GM12878 (cell line): ENCODE results near the gene MIER1. TPM values are rescaled to one million over a fixed set of nuclear protein-coding genes. Genes with fewer than 3 reads are reported as not detected.

ENCODE experiments used
- BMI1 ChIP-seq: fragments of 450-650 bp; IDR thresholded peaks from 2 replicates; pipeline ENCODE4 v1.6.1; 2016; ENCODE audit warnings: mild to moderate bottlenecking, moderate library complexity, borderline replicate concordance
- KLF5 ChIP-seq: fragments of 450-650 bp; IDR thresholded peaks from 2 replicates; pipeline ENCODE4 v1.6.1; 2014; ENCODE audit warnings: mild to moderate bottlenecking; ENCODE audit not compliant: partially characterized antibody
- MTA2 ChIP-seq: fragments of 450-650 bp; IDR thresholded peaks from 2 replicates; pipeline ENCODE4 v1.6.1; 2016; ENCODE audit warnings: low read depth, mild to moderate bottlenecking, moderate library complexity
- NFXL1 ChIP-seq: fragments of 450-650 bp; IDR thresholded peaks from 2 replicates; pipeline ENCODE4 v1.6.1; 2017; ENCODE audit warnings: antibody characterized with exemption, mild to moderate bottlenecking, borderline replicate concordance
- PML ChIP-seq: IDR thresholded peaks from 2 replicates; pipeline ENCODE4 v1.6.1; 2012; ENCODE audit warnings: low read length, inconsistent platforms
- POLR2AphosphoS2 ChIP-seq: IDR thresholded peaks from 2 replicates; pipeline ENCODE4 v1.6.1; 2011; ENCODE audit warnings: low read depth, mild to moderate bottlenecking, low read length, improper control_type of control experiment, moderate library complexity
- RCOR1 ChIP-seq: conservative IDR thresholded peaks from 2 replicates; pipeline ENCODE4 v1.6.1; 2012; ENCODE audit warnings: low read depth, low read length, improper control_type of control experiment
- SMAD1 ChIP-seq: fragments of 450-650 bp; IDR thresholded peaks from 2 replicates; pipeline ENCODE4 v1.6.1; 2018; ENCODE audit warnings: mild to moderate bottlenecking, low read depth; ENCODE audit not compliant: partially characterized antibody
- TBL1XR1 ChIP-seq: IDR thresholded peaks from 2 replicates; pipeline ENCODE4 v1.6.1; 2012; ENCODE audit warnings: low read depth, low read length, improper control_type of control experiment
- ZBED1 ChIP-seq: IDR thresholded peaks from 2 replicates; pipeline ENCODE4 v1.6.1; 2016; ENCODE audit warnings: borderline replicate concordance
- ZNF384 ChIP-seq: IDR thresholded peaks from 2 replicates; pipeline ENCODE4 v1.6.1; 2012; ENCODE audit warnings: low read depth, mild to moderate bottlenecking, low read length, improper control_type of control experiment, borderline replicate concordance
- ZNF622 ChIP-seq: fragments of 450-650 bp; IDR thresholded peaks from 2 replicates; pipeline ENCODE4 v1.6.1; 2017; ENCODE audit warnings: mild to moderate bottlenecking, inconsistent platforms
- ZSCAN29 ChIP-seq: fragments of 450-650 bp; IDR thresholded peaks from 2 replicates; pipeline ENCODE4 v1.6.1; 2017; ENCODE audit warnings: mild to moderate bottlenecking, moderate library complexity
- polyA plus RNA-seq, 11 experiments: library from polyadenylated mRNA; depleted of rRNA in 4 of 11; unstranded in 6 of 11; stranded (reverse) in 5 of 11; fragments of >200 nt; fragmentation: Nextera tagmentation in 4 of 11; fragmentation: Illumina TruSeq in 1 of 11; extraction: Ambion mirVana in 4 of 11; extraction: Trizol in 1 of 11; gene quantifications; 1 replicate in 1 of 11; 2 replicates in 10 of 11; pipeline versions ENCODE4 v1.2.1 to v1.2.3, GENCODE V29; 2011 to 2016; ENCODE audit warnings: inconsistent platforms in 2 of 11, missing spikeins in 2 of 11, low read depth in 1 of 11
- total RNA-seq, 4 experiments: library from RNA; depleted of rRNA in 3 of 4; stranded (reverse); fragments of >200 nt in 3 of 4; fragmentation: Illumina TruSeq in 1 of 4; extraction: Trizol in 1 of 4; gene quantifications; 2 replicates each; pipeline versions ENCODE4 v1.2.1 to v1.2.3, GENCODE V29; 2013 to 2021
- TF ChIP-seq, protein P1 (sequence below): IDR thresholded peaks from 2 replicates; pipeline ENCODE4 v1.6.1; 2011; ENCODE audit warnings: low read depth, low read length, improper control_type of control experiment, borderline replicate concordance
- TF ChIP-seq, protein P2 (sequence below): fragments of 450-650 bp; IDR thresholded peaks from 2 replicates; pipeline ENCODE4 v1.6.1; 2017; ENCODE audit warnings: mild to moderate bottlenecking
- TF ChIP-seq, protein P3 (sequence below): IDR thresholded peaks from 2 replicates; pipeline ENCODE4 v1.6.1; 2012; ENCODE audit warnings: low read depth, low read length, improper control_type of control experiment
- TF ChIP-seq, protein P4 (sequence below): fragments of 450-650 bp; IDR thresholded peaks from 2 replicates; pipeline ENCODE4 v1.6.1; 2016; ENCODE audit warnings: mild to moderate bottlenecking, moderate library complexity, borderline replicate concordance
- TF ChIP-seq, protein P5 (sequence below): IDR thresholded peaks from 2 replicates; pipeline ENCODE4 v1.6.1; 2012; ENCODE audit warnings: mild to moderate bottlenecking, low read depth, low read length

Gene MIER1
- total and polyA plus RNA-seq, 10 of the 15 experiments (the other 5 are each of a cell fraction or from before 2014, with no cell fraction given), result 13.6 to 39.8 (median 25.7) TPM

DNA sequence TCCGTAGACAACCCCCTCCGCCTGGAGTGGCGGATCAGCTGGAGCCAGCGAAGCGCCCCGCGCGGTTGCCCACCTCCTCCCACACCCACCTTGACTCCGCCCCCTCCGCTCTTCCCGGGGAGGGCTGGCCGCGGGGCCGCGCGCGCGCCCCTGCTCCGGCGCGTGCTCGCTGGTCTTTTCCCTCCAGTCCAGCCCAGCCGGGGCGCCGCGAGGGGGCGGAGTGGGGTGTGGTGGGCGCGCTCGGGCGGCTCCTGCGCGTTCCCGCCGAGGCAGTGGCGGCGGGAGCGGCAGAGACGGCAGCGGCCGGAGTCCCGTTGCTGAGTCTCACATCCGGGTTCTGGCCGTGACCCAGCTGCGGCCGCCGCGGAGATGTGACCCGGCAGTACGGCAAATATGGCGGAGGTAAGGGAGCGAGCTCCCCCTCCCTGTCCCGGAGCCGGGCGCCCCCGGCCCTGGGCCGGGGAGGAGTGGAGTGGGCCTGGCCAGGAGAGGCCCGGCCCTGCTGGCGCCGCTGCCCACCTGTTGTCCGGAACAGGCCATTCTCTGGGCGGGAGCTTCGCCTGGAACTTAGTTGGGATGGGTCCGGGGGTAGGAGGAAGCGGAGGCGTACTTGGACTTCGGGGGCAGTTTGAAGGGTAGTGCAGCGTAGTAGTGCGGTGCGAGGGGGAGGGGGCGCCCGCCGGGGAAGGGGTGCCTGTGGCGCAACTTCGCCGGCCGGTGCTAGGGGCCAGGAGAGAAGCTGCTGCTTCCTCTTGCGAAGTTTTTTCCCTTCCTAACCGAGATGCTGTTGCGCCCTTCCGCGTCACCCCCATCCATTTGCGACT lies 5.4 kb downstream of the MIER1 start (continued):
- TF ChIP-seq ZNF622, result no peak
- TF ChIP-seq PML, result peak; percentile 64; the same call in 1 of the 2 replicates
- TF ChIP-seq, protein P1, sequence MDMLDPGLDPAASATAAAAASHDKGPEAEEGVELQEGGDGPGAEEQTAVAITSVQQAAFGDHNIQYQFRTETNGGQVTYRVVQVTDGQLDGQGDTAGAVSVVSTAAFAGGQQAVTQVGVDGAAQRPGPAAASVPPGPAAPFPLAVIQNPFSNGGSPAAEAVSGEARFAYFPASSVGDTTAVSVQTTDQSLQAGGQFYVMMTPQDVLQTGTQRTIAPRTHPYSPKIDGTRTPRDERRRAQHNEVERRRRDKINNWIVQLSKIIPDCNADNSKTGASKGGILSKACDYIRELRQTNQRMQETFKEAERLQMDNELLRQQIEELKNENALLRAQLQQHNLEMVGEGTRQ, result no peak
- TF ChIP-seq ZNF384, result no peak
- TF ChIP-seq, protein P2, sequence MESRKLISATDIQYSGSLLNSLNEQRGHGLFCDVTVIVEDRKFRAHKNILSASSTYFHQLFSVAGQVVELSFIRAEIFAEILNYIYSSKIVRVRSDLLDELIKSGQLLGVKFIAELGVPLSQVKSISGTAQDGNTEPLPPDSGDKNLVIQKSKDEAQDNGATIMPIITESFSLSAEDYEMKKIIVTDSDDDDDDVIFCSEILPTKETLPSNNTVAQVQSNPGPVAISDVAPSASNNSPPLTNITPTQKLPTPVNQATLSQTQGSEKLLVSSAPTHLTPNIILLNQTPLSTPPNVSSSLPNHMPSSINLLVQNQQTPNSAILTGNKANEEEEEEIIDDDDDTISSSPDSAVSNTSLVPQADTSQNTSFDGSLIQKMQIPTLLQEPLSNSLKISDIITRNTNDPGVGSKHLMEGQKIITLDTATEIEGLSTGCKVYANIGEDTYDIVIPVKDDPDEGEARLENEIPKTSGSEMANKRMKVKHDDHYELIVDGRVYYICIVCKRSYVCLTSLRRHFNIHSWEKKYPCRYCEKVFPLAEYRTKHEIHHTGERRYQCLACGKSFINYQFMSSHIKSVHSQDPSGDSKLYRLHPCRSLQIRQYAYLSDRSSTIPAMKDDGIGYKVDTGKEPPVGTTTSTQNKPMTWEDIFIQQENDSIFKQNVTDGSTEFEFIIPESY, result no peak
- no peak for TF ChIP-seq TBL1XR1
- no peak for TF ChIP-seq SMAD1
- TF ChIP-seq, protein P3, sequence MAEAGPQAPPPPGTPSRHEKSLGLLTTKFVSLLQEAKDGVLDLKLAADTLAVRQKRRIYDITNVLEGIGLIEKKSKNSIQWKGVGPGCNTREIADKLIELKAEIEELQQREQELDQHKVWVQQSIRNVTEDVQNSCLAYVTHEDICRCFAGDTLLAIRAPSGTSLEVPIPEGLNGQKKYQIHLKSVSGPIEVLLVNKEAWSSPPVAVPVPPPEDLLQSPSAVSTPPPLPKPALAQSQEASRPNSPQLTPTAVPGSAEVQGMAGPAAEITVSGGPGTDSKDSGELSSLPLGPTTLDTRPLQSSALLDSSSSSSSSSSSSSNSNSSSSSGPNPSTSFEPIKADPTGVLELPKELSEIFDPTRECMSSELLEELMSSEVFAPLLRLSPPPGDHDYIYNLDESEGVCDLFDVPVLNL, result 0 out of 2 replicates have a peak, but pooled peaks have one; percentile 64
- TF ChIP-seq RCOR1, result no peak
- TF ChIP-seq BMI1, result no peak
- TF ChIP-seq, protein P4, sequence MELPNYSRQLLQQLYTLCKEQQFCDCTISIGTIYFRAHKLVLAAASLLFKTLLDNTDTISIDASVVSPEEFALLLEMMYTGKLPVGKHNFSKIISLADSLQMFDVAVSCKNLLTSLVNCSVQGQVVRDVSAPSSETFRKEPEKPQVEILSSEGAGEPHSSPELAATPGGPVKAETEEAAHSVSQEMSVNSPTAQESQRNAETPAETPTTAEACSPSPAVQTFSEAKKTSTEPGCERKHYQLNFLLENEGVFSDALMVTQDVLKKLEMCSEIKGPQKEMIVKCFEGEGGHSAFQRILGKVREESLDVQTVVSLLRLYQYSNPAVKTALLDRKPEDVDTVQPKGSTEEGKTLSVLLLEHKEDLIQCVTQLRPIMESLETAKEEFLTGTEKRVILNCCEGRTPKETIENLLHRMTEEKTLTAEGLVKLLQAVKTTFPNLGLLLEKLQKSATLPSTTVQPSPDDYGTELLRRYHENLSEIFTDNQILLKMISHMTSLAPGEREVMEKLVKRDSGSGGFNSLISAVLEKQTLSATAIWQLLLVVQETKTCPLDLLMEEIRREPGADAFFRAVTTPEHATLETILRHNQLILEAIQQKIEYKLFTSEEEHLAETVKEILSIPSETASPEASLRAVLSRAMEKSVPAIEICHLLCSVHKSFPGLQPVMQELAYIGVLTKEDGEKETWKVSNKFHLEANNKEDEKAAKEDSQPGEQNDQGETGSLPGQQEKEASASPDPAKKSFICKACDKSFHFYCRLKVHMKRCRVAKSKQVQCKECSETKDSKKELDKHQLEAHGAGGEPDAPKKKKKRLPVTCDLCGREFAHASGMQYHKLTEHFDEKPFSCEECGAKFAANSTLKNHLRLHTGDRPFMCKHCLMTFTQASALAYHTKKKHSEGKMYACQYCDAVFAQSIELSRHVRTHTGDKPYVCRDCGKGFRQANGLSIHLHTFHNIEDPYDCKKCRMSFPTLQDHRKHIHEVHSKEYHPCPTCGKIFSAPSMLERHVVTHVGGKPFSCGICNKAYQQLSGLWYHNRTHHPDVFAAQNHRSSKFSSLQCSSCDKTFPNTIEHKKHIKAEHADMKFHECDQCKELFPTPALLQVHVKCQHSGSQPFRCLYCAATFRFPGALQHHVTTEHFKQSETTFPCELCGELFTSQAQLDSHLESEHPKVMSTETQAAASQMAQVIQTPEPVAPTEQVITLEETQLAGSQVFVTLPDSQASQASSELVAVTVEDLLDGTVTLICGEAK, result no peak
- TF ChIP-seq ZSCAN29, result no peak
- TF ChIP-seq, protein P5, sequence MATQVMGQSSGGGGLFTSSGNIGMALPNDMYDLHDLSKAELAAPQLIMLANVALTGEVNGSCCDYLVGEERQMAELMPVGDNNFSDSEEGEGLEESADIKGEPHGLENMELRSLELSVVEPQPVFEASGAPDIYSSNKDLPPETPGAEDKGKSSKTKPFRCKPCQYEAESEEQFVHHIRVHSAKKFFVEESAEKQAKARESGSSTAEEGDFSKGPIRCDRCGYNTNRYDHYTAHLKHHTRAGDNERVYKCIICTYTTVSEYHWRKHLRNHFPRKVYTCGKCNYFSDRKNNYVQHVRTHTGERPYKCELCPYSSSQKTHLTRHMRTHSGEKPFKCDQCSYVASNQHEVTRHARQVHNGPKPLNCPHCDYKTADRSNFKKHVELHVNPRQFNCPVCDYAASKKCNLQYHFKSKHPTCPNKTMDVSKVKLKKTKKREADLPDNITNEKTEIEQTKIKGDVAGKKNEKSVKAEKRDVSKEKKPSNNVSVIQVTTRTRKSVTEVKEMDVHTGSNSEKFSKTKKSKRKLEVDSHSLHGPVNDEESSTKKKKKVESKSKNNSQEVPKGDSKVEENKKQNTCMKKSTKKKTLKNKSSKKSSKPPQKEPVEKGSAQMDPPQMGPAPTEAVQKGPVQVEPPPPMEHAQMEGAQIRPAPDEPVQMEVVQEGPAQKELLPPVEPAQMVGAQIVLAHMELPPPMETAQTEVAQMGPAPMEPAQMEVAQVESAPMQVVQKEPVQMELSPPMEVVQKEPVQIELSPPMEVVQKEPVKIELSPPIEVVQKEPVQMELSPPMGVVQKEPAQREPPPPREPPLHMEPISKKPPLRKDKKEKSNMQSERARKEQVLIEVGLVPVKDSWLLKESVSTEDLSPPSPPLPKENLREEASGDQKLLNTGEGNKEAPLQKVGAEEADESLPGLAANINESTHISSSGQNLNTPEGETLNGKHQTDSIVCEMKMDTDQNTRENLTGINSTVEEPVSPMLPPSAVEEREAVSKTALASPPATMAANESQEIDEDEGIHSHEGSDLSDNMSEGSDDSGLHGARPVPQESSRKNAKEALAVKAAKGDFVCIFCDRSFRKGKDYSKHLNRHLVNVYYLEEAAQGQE, result no peak
- TF ChIP-seq MTA2, result no peak
- TF ChIP-seq NFXL1, result no peak
- no peak for TF ChIP-seq ZBED1
- TF ChIP-seq KLF5, result no peak
- peak; percentile 48; the same call in 1 of the 2 replicates for TF ChIP-seq POLR2AphosphoS2
